WTC11 (cell line): ENCODE data around the gene SLC44A5.

Source experiments
- ATF1 ChIP-seq: sonication (generic); formaldehyde crosslinking; IDR thresholded peaks from 2 replicates; pipeline ENCODE4 v1.8.1; 2023; ENCODE audit warnings: mild to moderate bottlenecking, moderate library complexity, missing genetic modification reagents
- ATF6 ChIP-seq: sonication (generic); formaldehyde crosslinking; IDR thresholded peaks from 2 replicates; pipeline ENCODE4 v1.8.1; 2023; ENCODE audit warnings: mild to moderate bottlenecking, missing genetic modification reagents
- CBFB ChIP-seq: sonication (generic); formaldehyde crosslinking; IDR thresholded peaks from 2 replicates; pipeline ENCODE4 v1.8.1; 2022; ENCODE audit warnings: mild to moderate bottlenecking, low read depth, missing genetic modification reagents
- CREB1 ChIP-seq: sonication (generic); formaldehyde crosslinking; IDR thresholded peaks from 2 replicates; pipeline ENCODE4 v1.8.0; 2023; ENCODE audit warnings: mild to moderate bottlenecking, missing genetic modification reagents
- KAT7 ChIP-seq: sonication (generic); formaldehyde crosslinking; IDR thresholded peaks from 2 replicates; pipeline ENCODE4 v1.8.1; 2023; ENCODE audit warnings: missing genetic modification reagents, mild to moderate bottlenecking, borderline replicate concordance
- SMAD3 ChIP-seq: sonication (generic); formaldehyde crosslinking; IDR thresholded peaks from 2 replicates; pipeline ENCODE4 v1.8.0; 2022; ENCODE audit warnings: missing genetic modification reagents, mild to moderate bottlenecking, borderline replicate concordance
- ZNF121 ChIP-seq: sonication (generic); formaldehyde crosslinking; IDR thresholded peaks from 2 replicates; pipeline ENCODE4 v1.8.0; 2023; ENCODE audit warnings: missing genetic modification reagents
- TF ChIP-seq, protein P1 (sequence below): fragments of 200-600 bp; IDR thresholded peaks from 2 replicates; pipeline ENCODE4 v1.8.0; 2022; ENCODE audit warnings: antibody characterized with exemption
- TF ChIP-seq, protein P2 (sequence below): sonication (generic); formaldehyde crosslinking; IDR thresholded peaks from 2 replicates; pipeline ENCODE4 v1.8.0; 2022; ENCODE audit warnings: mild to moderate bottlenecking, missing genetic modification reagents

DNA sequence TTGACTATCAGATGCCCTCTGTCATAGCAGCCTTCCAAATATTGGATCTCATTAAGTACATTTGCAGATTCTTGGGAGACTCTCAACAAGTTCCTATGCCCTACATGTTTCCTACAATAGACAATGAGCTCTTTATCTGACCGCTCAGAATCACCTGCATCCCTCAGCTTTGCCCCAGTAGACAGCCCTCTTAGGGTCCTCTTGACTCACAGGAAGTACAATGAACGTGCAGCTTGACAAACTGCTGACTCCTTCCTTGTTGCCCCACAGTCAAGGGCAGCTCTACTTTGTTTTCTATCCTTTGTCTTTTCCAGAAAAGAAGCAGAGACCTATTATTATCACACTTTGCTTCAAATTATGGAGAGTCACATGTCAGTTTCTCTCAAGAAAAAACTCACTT is 27.6 kb downstream of the SLC44A5 start:
- TF ChIP-seq, protein P1, sequence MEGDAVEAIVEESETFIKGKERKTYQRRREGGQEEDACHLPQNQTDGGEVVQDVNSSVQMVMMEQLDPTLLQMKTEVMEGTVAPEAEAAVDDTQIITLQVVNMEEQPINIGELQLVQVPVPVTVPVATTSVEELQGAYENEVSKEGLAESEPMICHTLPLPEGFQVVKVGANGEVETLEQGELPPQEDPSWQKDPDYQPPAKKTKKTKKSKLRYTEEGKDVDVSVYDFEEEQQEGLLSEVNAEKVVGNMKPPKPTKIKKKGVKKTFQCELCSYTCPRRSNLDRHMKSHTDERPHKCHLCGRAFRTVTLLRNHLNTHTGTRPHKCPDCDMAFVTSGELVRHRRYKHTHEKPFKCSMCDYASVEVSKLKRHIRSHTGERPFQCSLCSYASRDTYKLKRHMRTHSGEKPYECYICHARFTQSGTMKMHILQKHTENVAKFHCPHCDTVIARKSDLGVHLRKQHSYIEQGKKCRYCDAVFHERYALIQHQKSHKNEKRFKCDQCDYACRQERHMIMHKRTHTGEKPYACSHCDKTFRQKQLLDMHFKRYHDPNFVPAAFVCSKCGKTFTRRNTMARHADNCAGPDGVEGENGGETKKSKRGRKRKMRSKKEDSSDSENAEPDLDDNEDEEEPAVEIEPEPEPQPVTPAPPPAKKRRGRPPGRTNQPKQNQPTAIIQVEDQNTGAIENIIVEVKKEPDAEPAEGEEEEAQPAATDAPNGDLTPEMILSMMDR, result no peak
- no peak for TF ChIP-seq CBFB
- TF ChIP-seq ATF1 (CRISPR knock-in tag), result no peak
- no peak for TF ChIP-seq ATF6
- TF ChIP-seq CREB1, result no peak
- no peak for TF ChIP-seq ZNF121 (CRISPR knock-in tag)
- TF ChIP-seq, protein P2, sequence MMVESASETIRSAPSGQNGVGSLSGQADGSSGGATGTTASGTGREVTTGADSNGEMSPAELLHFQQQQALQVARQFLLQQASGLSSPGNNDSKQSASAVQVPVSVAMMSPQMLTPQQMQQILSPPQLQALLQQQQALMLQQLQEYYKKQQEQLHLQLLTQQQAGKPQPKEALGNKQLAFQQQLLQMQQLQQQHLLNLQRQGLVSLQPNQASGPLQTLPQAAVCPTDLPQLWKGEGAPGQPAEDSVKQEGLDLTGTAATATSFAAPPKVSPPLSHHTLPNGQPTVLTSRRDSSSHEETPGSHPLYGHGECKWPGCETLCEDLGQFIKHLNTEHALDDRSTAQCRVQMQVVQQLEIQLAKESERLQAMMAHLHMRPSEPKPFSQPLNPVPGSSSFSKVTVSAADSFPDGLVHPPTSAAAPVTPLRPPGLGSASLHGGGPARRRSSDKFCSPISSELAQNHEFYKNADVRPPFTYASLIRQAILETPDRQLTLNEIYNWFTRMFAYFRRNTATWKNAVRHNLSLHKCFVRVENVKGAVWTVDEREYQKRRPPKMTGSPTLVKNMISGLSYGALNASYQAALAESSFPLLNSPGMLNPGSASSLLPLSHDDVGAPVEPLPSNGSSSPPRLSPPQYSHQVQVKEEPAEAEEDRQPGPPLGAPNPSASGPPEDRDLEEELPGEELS (CRISPR knock-in tag), result no peak
- no peak for TF ChIP-seq SMAD3 (CRISPR knock-in tag)
- TF ChIP-seq KAT7, result no peak
